DMS79 treated with DMSO at 0.1 percent for 48 hours (cell line): Measurements from ENCODE around the gene METTL1.
"Not testable (repeated sequence)": the region's sequence is repeated elsewhere in the genome, so short reads cannot be mapped to it uniquely, and the experiment has no call there.

Experiments
- DNase-seq: peaks from one replicate; lab custom pipeline; 2025; lab: John Stamatoyannopoulos, UW

The METTL1 gene

DNA sequence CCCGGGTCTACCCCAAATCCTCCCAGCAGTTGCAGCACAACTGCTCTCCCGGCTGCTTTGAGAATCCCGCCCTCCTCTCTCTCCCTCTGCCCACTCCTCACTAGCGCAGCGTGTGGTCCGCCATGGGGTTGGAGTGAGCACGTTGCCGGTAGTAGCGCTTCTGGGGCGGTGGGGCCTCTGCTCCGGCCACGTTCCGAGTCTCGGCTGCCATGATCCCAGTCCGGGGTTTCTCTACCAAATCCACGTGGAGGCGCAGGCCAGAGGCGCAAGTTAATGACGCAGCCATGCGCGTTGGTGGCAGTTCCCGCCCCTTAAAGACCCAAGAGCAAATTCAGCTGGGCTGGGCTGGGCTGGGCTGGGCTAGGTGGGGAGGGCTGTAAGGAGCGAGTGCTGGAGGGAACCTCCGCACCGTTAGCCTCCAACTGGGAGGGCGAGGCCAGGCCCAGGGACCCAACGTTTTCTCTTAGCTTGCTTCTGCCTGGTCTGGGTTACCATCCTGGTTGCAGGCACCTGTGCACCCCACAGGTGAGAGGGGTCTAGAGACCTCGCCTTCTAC is at the start of gene METTL1:
TSS of gene METTL1 (minus strand) at position 233 of the 556 bp plus-strand sequence. CDS start at position 211, 22 bp downstream.
- DNase-seq = peak; percentile 73

DNA sequence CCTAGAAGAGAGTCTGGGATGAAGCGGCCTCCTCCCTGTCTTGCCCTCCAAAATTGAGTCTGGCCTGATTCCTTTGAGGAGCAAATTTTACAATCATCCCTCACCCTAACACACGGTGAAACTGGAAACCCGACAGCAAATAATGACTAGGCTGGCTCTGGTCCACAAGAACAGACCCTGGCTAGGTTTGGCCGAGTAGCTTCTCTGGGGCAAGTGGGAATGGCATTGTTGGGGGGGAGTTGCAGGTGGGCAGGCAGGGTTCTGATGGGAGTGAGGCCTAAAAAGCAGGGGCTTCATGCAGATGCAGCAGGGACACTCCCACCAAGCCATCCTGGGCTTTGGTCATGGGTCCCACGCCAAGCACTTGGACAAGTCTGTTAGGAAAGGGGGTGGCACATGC is 49.1 kb upstream of the METTL1 start:
- not testable (repeated sequence) for DNase-seq

DNA sequence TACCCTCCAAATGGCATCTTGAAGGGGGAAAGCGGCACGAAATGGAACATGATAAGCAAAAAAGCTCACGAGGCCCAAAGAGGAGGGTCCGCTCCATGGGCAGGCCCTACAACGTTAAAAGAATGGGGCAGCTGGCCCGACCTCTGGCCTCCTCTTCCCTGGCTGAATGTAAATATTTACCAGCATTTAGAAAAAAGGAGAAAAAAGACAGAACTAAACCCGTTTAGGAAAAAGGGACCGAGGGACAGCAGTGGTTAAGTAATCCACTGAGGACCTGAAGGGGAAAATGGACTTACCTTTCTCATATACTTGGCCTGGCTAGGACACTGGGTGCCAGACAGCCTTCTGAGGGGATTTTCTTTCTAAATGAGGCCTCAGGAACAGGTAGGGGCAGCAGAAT is 48.2 kb upstream of the METTL1 start:
- not testable (repeated sequence) for DNase-seq

DNA sequence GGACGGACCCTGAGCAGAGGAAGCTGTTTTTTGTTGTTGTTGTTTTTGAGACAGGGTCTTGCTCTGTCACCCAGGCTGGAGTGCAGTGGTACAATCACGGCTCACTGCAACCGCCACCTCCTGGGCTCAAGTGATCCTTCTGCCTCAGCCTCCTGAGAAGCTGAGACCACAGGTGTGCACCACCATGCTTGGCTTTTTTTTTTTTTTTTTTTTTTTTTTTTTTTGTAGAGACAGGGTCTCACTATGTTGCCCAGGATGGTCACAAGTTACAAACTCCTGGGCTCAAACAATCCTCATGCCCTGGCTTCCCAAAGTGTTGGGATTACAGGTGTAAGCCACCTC is 46.1 kb upstream of the METTL1 start:
- not testable (repeated sequence) for DNase-seq

DNA sequence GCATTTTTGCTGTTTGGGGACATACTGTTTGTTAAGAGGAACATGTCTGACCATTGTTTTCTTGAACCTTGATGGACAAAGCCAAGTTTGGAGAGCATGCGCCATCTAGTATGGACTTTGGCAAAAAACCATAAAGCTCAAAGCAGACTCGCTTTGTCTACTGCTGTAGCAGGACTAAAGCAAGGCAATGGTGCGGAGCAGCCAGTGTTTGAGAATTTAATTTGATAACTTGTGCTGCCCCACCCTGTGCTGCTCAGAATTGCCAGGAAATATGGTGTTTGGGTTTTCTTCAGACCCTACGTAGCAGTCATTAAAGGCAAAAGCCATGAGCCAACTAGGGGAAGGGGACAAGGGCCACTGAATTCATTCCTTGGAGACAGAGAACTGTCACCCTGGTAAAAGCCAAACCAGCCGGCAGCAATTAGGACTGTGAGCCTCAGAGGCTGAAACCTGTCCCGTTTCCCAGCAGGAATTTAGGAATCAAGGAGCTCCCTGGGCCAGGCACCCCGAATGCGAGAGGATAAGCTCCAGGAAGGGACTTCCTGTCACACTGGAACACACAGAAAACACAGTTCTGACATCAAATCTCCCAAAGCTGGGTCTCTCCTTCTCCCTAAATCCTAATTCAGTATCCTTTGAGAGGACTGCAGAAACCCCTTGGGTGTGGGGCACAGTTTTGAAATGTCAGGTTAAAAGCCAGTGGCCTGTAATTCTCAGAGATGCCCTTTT is 45.5 kb upstream of the METTL1 start:
- no peak for DNase-seq

DNA sequence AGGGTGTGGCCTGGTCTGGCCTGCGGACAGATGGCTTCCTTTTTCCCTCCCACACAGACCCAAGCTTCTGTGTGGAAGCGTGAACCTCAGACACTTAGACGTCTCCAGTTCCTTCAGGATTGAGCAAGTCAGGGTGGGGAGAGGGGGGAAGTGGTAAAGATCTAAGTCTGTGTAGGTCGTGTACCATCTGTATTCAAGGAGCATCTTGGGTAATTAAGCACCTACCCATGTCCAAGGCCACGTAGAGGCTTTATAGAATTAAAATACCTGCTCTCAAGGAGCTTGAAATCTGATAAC is 44.9 kb upstream of the METTL1 start:
- no peak for DNase-seq

DNA sequence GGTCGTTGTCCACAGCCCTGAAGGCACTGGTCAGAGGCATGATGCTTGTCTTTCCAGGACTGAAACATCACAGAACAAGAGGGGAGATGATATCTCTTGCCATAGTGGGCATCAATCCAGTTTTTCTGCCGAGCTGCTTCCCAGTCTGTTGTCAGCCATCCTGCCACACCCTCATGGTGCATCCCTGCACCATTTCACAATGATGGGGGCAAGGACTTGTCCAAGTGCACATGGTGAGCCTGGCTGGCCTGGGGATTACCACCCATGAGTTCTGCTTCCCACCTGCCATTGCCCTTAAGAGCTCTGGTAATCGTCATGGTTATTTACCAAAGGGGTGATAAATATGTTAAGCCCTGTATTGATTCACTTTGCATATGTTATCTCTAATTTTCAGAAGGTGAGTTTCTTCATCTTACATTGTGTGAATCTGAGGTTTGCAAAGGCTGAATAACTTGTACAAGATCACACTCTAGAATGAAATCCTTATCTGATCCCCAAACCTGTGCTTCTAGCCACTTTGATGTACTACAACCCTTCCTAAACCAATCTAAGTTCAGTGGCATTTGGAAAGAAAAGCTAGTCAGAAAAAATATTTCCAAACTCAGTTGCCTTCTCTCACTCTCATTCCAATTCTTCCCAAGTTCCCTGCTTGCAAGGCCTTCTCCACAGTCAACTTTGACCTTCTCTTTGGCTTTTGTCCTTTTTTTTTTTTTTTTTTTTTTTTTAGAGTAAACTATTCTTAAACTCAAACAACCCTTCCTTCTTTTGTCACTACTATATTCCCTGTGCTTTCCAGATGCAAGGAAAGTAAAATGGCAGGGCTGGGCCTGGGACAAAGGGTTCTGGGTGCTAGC is 44.3 kb upstream of the METTL1 start:
- no peak for DNase-seq

DNA sequence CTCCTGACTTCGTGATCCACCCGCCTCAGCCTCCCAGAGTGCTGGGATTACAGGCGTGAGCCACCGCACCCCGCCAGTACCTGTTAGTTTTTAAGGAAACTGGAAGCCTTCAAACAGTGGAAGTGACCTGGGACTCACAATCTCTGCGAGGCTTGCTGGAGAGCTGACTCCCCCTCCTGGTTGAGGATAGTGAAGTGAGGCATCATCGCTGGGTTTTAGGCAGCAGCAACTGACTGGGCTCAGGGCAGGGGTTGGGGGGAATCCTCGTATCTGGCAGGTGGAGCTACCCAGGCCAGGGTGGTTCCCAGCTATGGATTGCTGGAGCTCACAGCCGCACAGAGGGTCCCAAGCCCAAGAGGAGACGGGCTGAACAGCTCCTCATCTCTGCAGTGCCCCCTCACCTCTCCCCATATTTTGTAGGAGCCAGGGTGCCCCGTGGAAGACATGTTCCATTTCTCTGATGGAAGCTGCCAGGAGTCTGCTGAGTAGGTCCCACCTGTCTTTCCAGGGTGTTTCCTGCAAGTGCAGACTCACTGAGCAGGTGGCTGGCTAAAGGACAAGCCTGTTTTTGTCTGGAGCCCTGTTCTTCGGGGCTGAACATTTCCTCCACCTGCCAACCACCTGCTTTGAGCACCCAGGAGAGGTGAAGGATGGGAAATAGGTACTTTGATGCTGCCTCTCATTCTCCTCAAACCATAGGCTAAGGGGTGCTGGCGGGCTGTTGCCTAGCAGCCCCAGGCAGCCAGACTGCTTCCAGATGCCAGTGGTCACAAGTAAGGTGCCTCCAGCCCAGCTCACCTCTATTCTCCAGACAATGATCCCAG is 43.5 kb upstream of the METTL1 start:
- peak; percentile 86 for DNase-seq

DNA sequence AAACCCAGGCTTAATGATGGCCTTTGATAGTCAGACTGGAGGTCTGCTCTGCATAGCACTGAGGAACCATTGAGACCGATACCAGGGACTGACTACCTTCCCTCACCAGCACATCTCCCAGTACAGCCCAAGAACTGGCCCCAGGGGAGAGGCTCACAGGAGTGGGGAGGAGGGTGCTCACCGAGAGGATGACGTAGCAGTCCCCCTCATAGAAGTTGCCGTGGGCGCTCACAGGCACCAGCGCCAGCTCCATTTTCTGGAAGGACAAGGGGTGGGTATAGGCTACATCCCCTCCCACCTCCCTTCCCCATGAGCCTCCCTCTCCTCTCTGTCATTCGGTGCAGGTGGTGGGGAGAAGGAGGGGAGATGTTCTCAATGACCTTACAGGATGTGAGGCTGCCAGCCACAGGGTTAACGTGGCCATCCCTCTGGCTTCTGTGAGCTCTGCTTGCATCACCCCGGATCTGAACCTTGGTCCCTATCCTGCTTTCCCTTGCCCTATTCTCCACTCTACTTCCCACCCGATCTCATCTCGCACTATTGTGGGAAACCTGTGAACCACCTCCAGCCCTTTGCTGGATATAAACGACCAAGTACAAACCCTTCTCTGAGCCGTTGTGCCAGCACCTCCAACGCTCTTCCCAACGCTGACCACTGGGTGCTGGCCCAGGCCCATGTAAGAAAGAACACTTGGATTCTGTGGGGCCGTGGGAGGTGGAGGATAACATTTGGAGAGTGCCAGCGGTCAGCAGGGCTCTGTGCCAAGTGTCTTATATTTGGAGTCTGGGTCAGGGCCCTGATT is 42.3 kb upstream of the METTL1 start:
- DNase-seq = no peak

DNA sequence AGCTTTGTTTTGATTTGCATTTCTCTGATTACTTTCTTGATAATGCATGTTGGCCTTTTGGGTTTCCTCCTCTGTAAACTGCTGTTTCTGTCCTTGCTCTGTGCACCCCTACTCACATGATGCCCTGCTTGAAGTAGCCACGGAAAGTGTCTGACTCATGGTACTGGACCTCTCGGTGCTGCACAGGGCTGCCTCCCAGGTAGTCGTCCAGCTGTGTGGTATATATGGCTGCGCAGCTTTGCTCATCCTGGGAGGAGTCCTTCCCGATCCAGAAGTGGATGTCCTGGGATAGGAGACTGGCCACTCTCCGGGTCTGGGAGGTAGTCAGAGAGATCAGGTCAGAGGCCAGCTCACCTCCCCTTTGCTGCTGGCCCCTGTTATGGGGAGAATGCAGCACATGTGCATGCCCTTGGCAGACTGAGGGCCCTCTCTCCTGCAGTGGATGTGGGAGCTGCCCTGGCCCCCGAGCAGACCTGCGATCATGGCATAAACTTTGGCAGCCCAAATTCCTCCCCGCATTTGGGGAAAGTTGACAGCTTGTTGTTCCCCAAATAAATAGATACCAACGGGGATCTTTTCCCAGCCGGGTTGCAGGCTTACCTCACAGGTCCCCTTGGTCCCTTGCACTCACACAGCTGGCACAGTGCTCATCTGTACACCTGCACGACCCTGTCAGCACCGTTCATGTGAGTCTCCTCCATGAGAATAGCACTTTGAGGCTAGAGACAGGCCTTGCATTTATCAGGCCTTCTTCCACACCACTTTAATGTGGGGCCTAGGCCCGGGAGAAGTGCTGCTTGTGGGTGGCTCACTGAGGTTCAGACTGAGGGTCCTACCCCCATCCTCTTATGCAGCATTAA is 41.4 kb upstream of the METTL1 start:
- DNase-seq = no peak

DNA sequence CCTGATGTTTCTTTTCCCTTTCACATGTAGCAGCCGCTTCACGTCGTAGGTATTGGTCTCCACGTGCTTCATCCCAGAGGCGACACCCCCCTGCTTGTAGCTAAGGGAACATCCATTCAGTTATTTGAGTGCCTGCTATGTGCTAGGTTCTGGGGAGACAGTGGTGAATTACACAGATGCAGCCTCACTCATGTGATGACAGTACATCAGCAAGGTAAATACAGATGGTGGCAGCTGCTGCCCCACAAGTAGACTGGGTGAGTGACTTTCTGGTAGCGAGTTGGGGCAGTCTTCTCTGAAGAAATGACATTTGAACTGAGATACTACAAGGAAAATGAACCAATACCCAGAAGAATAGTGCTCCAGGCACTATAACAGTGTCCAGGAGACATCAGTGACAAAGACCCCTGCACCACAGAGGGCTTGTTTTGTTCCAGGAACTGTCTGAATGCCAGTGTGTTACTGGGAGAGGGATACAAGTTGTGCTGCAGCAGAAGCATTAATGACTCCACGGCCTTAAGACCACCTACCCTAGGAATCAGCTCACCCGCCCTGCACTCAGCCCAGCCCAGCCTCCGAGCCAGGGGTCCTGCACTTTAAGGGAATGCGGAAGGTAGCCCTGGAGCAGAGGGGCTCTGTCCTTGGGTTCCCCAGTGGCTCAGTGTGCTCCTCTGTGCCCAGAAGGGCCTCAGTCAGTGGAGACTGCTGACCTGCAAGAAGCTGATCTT is 39.3 kb upstream of the METTL1 start:
- no peak for DNase-seq

DNA sequence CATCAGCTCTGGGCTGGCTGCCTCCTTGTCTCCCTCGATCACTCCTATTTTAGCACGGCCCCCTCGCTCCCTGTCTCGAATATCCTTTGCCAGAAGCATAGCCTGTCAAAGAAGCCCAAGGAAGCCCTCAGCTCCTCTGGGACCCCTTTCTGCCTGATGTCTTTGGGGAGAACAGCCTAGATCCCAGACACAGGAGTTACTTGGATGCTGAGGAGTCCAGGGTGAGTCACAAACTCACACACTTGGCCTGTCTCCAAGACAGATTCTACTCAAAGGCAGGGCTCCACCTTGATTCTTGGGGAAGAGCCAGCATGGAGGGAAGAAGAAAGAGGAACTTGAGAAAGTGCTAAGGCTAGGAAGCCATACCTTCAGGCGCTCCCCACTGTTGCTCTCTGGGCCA is 38.5 kb upstream of the METTL1 start:
- DNase-seq = no peak

DNA sequence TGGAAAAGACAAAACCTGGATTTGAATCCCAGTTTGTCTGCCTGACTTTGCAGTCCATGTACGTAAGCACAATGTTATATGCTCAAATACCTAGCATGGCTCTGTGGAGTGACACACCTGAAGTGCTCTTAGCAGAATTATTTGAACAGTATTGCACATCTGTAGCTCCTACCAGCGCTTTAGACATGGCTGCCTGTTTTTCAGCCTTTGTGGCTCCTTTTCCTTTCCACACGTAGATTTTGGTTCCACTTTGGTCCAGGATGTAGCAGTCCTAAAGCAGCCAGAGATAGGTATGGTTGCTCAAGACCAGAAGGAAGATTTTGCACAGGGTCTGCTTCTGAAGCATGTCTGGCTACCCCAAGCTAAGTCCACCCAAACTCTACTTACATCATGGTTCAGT is 37.5 kb upstream of the METTL1 start:
- DNase-seq = no peak

DNA sequence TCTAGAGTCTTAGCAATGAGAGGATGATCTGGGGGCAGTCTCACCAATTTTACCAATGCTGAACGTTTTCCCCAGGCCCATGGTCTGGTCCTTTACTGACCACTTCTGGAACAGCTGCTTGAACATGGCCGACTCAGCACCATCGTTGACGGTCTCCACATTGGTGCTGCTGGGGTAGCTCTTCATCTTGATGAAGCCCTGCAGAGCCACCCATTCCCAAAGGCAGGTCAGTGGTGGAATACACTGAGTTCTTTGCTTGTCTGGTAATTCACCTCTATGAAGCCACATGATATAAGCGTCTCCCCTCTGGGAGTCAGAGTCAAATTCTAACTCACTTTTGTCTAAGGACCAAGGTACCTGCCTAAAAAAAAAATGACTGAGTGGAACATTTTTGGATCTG is 36.4 kb upstream of the METTL1 start:
- DNase-seq = no peak

DNA sequence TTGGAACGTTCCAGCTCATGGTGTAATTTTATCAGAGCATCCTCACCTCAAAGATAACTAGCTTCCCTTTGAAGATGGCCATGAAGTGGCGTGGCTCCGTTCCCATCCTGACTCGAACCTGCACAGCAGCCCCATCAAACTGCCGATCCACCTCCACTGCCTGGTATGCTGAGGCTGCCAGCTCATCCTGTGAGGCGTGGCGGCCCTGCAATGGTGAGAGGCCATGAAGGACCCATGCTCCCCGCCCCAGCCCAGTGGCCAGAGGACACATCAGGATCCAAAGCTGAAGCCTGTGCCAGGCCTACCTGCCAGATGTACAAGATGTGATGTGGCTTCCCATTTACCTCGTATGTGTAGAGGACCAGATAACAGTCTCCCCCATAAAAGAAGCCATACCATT is 35.4 kb upstream of the METTL1 start:
- DNase-seq = no peak

DNA sequence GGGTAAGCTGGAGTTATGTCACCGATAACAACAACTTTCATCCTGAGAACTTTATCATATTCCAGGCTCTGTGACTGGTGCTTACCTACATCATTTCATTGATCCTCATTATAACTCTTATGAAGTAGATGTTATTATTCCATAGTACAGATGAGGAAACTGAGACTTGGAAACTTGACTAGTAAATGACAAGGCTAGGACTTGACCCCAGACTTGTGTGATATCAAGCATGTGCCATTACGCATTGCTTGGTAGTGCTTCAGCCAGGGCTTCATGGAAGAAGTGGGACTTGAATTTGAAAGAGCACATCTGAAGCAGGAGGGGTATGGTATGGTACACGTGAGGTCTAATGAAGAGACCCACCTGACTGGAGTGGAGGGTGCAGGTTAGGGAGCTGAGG is 34.8 kb upstream of the METTL1 start:
- DNase-seq = no peak

DNA sequence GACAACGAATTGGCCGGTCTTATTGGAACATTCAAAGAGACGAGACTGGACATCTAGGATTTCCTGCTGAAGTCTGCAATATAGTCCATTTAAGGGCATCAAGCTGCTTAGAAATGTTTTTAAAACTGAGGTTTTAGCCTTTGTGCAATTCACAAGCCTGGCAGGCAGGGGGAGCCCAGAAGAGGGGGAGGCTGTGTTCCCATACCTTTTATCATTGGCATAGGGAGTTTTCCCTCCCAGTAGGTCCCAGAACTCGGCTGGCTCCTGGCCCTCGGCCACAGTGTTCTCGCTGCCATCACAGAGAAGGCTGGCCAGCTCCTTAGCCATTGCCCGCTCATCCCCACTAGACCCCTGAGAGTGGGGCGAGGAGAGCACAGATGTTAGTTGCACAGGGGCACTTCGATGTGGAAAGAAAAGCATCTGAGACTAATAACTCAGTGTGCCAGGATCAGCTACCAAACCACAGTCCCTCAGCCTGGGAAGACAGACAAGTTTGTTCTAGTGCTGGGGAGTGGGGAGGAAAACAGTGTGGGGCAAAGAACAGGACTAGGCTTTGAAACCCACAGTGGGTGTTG is 31.5 kb upstream of the METTL1 start:
- DNase-seq = no peak

DNA sequence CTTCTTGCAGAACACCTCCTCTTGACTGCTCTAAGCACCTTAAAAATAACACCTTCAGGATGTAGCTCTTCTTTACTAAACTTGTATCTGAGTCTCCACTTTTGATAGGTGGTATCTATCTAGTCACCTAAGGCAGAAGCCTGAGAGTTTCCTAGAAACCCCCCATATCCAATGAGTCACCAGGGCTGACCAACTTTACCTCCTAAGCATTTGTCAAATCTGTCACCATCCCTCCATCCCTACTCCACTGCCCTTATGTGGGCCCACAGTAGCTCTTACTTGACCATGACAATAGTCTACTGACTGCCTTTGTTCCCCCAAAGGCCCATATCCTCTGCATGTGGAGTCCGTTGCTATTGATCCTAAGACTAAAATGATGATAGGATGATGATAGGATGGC is 30.7 kb upstream of the METTL1 start:
- no peak for DNase-seq

DNA sequence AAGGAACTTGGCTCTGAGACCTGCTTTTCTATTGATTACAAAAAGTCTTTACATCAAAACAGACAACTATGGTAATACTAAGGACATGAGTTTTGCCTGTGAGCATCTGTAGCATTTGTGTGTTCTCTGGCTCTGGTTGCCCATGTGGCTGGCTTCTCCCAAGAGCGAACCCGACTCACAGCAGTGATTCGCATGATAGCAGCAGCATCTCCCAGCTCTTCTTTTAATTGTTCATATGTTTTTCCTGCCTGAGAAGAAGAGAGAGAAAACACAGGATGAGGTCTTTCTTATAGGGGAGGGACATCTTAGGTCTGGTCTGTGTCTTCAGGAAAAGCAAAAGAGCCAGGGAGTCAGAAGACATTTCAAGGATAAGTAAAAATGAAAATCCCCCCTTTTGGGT is 29.1 kb upstream of the METTL1 start:
- DNase-seq = no peak

DNA sequence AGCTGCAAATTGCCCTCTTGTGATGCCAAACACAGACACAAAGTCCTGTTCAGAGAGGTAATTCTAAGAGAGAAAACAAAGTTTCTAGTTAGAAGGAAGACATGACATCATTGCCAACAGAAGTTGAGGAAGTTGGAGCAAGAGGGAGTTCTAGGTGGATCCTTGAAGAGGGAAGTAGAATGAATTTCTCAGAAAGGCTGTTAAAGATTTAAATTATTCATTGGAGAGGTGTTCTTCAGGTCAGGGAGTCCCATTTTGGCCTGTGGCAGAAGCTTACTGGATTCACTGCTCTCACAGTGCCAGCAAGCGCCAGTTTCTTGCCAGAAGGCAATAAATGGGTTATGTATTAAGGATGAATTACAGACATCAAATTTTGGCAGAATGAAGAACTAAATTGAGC is 26.0 kb upstream of the METTL1 start:
- no peak for DNase-seq
